ENCODE data around the gene TPSG1. TPM values are rescaled to one million over a fixed set of nuclear protein-coding genes. Genes with fewer than 3 reads are reported as not detected.

Gene TPSG1
- total RNA-seq, 1 donor from 2014 or later, result not detected

GRCh38 chr16:1181404-1182315 lies 43.4 kb downstream of the TPSG1 start:
- TF ChIP-seq CTCF (IDR thresholded peaks at IDR 0.05) (peak; percentile 60), EZH2 (IDR thresholded peaks at IDR 0.05) (no peak)
- no peak overlapping the region for H3K4me2 ChIP-seq
- no peak overlapping the region for H3K9ac ChIP-seq
- Mint-ChIP-seq H3K9me3 (no peaks in the 10 kb centered on the region), H3K4me1 (peaks cover 15% of the 10 kb centered on the region), H3K27me3 (ENCODE audit: insufficient read depth, low read depth) (peaks cover 2% of the 10 kb centered on the region), H3K4me3 (no peak overlapping the region), H3K36me3 (no peaks in the 10 kb centered on the region), H3K27ac (no peak overlapping the region)
- peaks cover 82% of the 10 kb centered on the region for H4K20me1 ChIP-seq (ENCODE audit: low read depth)
- no peak overlapping the region for H3K4me3 ChIP-seq
- no peaks in the 10 kb centered on the region for H3F3A ChIP-seq (ENCODE audit: low read depth)
- no peaks in the 10 kb centered on the region for H3K9me3 ChIP-seq (ENCODE audit: low read depth)
- no peaks in the 10 kb centered on the region for H3K79me2 ChIP-seq (ENCODE audit: low read depth)
- H3K27me3 ChIP-seq, result no peaks in the 10 kb centered on the region
- peak; percentile 73 for DNase-seq (ENCODE audit: low spot score)
- no peak overlapping the region for H2AFZ ChIP-seq (replicated peaks)
- H3K4me1 ChIP-seq, result peaks cover 3% of the 10 kb centered on the region
- H3K27ac ChIP-seq, result no peak overlapping the region
- H3K36me3 ChIP-seq, result no peaks in the 10 kb centered on the region

- H3K36me3 Mint-ChIP-seq, result no peaks in the 10 kb centered on the region
- no peak overlapping the region for H3K4me3 ChIP-seq
- peaks cover 3% of the 10 kb centered on the region for H3K4me1 ChIP-seq
- peaks cover 15% of the 10 kb centered on the region for H3K4me1 Mint-ChIP-seq
- TF ChIP-seq EZH2 (IDR thresholded peaks at IDR 0.05) (no peak), CTCF (IDR thresholded peaks at IDR 0.05) (no peak), EZH2phosphoT487 (IDR thresholded peaks at IDR 0.05) (no peak)
- H3K9me3 ChIP-seq (ENCODE audit: low read depth), result no peaks in the 10 kb centered on the region
- no peaks in the 10 kb centered on the region for H3K27me3 ChIP-seq
- H3K27ac Mint-ChIP-seq, result no peak overlapping the region
- no peaks in the 10 kb centered on the region for H3F3A ChIP-seq (ENCODE audit: low read depth)
- DNase-seq (ENCODE audit: low spot score), result no peak
- no peaks in the 10 kb centered on the region for H3K9me3 Mint-ChIP-seq
- H3K27me3 Mint-ChIP-seq (ENCODE audit: insufficient read depth, low read depth), result peaks cover 2% of the 10 kb centered on the region
- no peaks in the 10 kb centered on the region for H3K36me3 ChIP-seq
- no peak overlapping the region for H3K9ac ChIP-seq
- H3K4me3 Mint-ChIP-seq, result no peak overlapping the region
- H3K27ac ChIP-seq, result no peak overlapping the region
- H4K20me1 ChIP-seq (ENCODE audit: low read depth), result peaks cover 84% of the 10 kb centered on the region
- H2AFZ ChIP-seq (replicated peaks), result no peak overlapping the region
- H3K4me2 ChIP-seq, result no peak overlapping the region
- no peaks in the 10 kb centered on the region for H3K79me2 ChIP-seq (ENCODE audit: low read depth)
Measured at GRCh38 chr16:1180549-1181403, 44.3 kb downstream of the TPSG1 start.

GRCh38 chr16:1178295-1178910 lies 46.7 kb downstream of the TPSG1 start:
- H3F3A ChIP-seq (ENCODE audit: low read depth), result no peaks in the 10 kb centered on the region
- peaks cover 74% of the 10 kb centered on the region for H4K20me1 ChIP-seq (ENCODE audit: low read depth)
- H3K27me3 ChIP-seq, result no peaks in the 10 kb centered on the region
- no peak overlapping the region for H3K4me3 Mint-ChIP-seq
- H3K4me1 ChIP-seq, result peaks cover 3% of the 10 kb centered on the region
- no peak overlapping the region for H2AFZ ChIP-seq (replicated peaks)
- no peak overlapping the region for H3K27ac Mint-ChIP-seq
- H3K4me2 ChIP-seq, result no peak overlapping the region
- H3K9me3 Mint-ChIP-seq, result no peaks in the 10 kb centered on the region
- peaks cover 6% of the 10 kb centered on the region for H3K27me3 Mint-ChIP-seq (ENCODE audit: insufficient read depth, low read depth)
- no peaks in the 10 kb centered on the region for H3K9me3 ChIP-seq (ENCODE audit: low read depth)
- no peak for DNase-seq (ENCODE audit: low spot score)
- H3K79me2 ChIP-seq (ENCODE audit: low read depth), result no peaks in the 10 kb centered on the region
- H3K4me1 Mint-ChIP-seq, result peaks cover 13% of the 10 kb centered on the region
- no peaks in the 10 kb centered on the region for H3K36me3 ChIP-seq
- H3K36me3 Mint-ChIP-seq, result no peaks in the 10 kb centered on the region
- no peak overlapping the region for H3K9ac ChIP-seq
- H3K4me3 ChIP-seq, result no peak overlapping the region
- TF ChIP-seq EZH2phosphoT487 (IDR thresholded peaks at IDR 0.05), result no peak
- no peak for TF ChIP-seq EZH2 (IDR thresholded peaks at IDR 0.05)
- TF ChIP-seq CTCF (IDR thresholded peaks at IDR 0.05), result no peak
- no peak overlapping the region for H3K27ac ChIP-seq

Measured in neural progenitor cell (in vitro differentiated cells).